ENCODE data around the gene CACNG1.

DNA sequence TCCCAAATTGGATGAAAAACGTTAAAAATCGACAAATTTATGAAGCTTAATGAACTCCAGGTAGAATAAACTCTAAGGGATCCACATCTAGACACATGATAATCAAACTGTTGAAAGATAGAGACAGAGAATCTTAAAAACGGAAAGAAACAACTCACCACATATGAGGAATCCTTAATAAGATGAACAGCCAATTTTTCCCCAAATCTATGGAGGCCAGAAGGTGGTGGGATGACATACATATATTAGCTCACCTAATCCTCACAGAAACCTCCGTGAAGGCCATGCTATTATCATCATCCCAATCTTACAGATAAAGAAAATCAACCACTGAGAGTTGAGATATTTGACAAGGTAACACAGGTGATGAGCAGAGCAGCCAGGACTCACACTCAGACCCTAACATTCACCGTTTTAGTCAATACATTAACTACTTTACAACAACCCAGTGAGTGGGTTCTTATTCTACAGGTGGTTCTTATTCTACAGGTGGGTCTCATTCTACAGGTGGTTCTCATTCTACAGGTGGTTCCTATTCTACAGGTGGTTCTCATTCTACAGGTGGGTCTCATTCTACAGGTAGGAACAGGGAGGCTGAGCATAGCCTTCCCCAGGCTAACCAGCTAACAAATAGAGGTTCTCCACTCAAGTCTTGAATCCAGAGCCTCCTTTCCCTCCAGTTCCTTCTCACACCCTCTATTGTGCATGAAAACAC, 4.8 kb downstream of the CACNG1 start:
- TF ChIP-seq, protein P1, sequence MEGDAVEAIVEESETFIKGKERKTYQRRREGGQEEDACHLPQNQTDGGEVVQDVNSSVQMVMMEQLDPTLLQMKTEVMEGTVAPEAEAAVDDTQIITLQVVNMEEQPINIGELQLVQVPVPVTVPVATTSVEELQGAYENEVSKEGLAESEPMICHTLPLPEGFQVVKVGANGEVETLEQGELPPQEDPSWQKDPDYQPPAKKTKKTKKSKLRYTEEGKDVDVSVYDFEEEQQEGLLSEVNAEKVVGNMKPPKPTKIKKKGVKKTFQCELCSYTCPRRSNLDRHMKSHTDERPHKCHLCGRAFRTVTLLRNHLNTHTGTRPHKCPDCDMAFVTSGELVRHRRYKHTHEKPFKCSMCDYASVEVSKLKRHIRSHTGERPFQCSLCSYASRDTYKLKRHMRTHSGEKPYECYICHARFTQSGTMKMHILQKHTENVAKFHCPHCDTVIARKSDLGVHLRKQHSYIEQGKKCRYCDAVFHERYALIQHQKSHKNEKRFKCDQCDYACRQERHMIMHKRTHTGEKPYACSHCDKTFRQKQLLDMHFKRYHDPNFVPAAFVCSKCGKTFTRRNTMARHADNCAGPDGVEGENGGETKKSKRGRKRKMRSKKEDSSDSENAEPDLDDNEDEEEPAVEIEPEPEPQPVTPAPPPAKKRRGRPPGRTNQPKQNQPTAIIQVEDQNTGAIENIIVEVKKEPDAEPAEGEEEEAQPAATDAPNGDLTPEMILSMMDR (IDR thresholded peaks at IDR 0.05): no peak
- TF ChIP-seq POLR2A (IDR thresholded peaks at IDR 0.05): no peak

Measured in heart left ventricle (tissue), 13 donors.